Left colon (tissue), 2 donors: ENCODE data around the gene FAM107B. TPM values are rescaled to one million over a fixed set of nuclear protein-coding genes. Genes with fewer than 3 reads are reported as not detected.
"Not testable (repeated sequence)": the region's sequence is repeated elsewhere in the genome, so short reads cannot be mapped to it uniquely, and the experiment has no call there.

Source experiments
- ATAC-seq: fragments of 200-7000 bp; cut with Tn5 transposase; one replicate; pipeline ENCODE4 v1.9.1; 2020; ENCODE audit warnings: mild to moderate bottlenecking, moderate library complexity
- DNase-seq, 2 donors: peaks; one replicate each; pipeline ENCODE4 v3.0.0-alpha.2; 2020
- intact Hi-C, 2 donors: fragments of 100-400 bp; cut with DNase I in 1 of 2; cut with micrococcal nuclease in 1 of 2; formaldehyde crosslinking; loops; one replicate each; pipeline versions ENCODE4 v1.11.2 to v1.14.0; 2022; cut with DNase I, micrococcal nuclease
- total RNA-seq, 2 donors: library from RNA; stranded (reverse); fragmentation: NEBNext Ultra II Directional; extraction: Animal tissue kit (Norgen Biotek cat#: 25700); gene quantifications; one replicate each; pipeline ENCODE4 v1.2.1, GENCODE V29; 2021
- donor health status: DM: no; HTN: no; CAD: no.
- donor health status: DM: yes; HTN: yes; CAD: no.

Gene FAM107B
- total RNA-seq, 2 donors from 2014 or later = 55.1 to 87.8 TPM

DNA sequence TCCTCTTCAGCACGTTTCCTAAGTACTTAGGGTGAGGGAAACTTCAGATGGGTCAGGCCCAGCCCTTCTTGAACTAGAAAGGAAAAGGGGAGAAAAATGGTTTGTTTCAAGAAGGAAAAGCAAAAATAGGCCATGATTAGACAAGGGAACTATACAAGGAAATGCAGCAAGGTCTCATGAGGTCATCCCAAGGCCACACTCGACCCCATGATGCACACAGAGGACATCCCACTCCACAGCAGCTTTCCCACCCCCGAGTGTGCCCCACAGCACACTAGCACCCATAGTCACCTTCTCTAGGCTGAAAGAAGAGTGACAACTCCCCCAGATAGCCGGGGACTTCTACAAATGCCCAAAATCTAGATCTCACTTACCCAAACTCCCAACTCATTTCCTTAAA, 173.4 kb downstream of the FAM107B start:
- DNase-seq = no peak
- intact Hi-C loops = no loop called here
- no peak for ATAC-seq

DNA sequence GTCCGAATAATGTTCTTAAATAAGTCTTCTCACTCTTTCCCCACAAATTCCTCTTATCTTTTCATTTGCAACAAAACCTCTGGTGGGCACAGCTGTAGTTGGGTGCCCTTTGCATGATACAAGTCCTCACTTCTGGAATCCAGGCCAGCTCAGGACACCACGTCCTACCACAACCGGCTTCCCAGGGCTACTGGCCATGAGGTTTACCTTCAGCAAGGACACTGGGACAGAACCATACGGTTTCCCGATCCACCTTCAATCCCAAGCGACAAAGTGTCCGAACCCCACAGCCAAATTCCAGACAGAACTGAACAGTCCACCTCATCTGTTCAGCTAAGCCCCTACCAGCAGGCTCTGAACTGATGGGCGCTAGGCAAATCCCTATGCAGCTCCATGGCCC, 174.6 kb downstream of the FAM107B start:
- DNase-seq (no peak), ATAC-seq (no peak)
- intact Hi-C loops = no loop called here

DNA sequence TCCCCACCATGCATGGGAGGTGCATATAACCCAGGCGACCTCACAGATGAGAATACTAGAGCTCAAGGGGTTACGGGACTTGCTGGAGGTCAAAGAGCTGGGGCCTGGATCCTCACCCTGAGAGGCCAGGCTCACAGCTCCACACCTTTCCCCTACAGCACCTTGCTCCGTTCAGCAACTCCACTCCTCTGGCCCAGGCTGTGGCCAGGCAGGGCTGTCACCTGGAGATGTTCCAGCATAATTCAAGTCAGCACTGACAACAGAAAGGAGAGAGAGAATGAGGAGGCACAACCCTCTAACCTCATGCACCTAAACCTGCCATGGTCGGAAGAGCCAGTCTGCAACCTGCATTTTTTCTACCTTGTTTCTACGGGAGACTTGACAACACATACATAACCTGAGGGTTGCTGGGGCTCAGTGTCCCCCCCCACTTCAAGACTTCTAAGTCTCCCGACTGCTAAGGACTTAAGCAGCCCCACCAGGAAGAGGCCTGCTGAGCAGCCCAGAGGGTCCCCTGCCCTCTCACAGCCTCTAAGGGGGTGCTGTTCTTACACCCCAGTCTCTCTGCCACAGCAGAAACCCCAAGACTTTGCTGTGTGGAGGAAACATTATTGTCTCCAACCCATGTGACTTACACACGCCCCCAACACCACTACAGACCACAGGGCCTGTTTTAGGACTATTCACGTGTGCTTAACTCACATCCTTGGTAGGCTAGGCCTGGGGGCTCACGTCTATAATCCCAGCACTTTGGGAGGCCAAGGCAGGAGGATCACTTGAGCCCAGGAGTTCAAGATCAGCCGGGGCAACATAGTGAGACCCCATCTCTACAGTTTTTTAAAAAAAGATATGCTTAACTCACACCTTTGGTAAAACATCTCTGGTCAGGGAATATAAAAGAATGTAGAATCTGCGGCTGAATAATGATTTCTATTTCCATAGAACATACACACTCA, 175.6 kb downstream of the FAM107B start:
- intact Hi-C loops = no loop called here
- ATAC-seq = no peak
- no peak for DNase-seq

DNA sequence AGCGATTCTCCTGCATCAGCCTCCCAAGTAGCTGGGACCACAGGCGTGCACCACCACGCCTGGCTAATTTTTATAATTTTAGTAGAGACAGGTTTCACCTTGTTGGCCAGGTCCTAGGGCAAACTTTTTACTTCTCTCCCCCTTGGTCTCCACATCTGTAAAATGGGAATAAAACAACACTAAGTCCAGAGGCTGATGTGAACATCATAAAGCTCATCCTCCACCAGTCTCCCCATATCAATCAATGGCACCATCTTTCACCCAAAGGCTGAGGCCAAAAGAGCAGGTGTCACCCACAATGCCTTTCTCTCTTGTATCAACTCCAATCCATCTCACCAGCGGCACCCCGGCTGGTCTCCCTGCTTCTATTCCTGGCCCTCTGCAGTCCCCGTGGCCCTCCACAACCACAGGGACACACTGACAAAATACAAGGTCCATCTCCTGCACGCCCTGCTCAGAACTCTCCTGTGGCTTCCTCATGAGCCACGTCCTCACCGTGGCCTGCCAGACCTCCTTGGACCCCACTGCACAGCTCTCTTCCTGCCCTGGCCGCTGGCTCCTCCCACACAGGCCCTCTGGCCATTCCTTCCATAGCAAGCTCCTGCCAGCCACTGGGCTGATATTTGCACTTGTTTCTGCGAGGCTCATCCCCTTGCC, 179.0 kb downstream of the FAM107B start:
- ATAC-seq (no peak), DNase-seq (no peak)
- intact Hi-C loops = no loop called here

DNA sequence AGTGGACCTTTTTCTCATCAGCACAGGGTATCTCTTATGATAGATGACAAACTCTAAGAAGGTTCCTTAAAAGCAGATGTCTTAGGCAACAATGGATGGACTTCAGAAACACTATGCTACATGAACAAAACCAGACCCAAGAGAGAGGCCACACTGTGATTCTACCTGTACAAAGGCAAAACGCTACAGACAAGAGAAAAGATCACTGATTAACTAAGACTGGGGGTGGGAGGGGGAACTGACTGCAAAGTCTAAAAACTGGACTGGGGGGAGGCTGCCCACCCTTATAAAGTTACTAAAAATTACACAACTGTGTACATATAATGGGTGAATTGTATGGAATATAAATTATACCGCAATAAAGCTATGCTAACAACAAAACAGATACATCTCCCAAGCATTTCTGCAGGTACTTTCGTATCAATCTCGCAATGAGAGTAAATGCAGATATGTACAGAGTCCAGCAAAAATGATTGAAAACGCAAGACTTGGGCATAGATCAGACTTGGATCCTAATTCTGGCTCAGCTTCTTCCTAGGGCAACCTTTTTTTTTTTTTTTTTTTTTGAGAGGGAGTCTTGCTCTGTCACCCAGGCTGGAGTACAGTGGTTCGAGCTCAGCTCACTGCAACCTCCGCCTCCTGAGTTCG, 179.7 kb downstream of the FAM107B start:
- no peak for DNase-seq
- intact Hi-C loops = no loop called here
- ATAC-seq = no peak

DNA sequence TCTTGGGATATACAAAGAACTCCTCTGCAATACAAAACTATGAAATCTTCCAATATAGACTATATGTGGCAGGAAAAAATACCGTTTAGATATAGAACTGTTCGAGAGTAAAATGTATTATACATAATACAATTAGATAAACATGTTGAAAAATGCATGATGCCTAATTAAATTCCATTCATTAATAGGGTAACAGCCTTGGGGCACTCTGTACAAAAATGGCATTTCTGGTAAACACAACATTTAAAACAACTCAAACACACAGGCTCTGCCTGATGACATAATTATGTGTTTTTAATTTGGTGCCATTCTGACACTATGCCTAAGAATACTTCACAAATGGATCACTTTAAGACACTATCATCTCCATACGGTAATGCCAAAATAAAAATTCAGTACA, 180.9 kb downstream of the FAM107B start:
- ATAC-seq = no peak
- no peak for DNase-seq
- intact Hi-C loops = no loop called here

DNA sequence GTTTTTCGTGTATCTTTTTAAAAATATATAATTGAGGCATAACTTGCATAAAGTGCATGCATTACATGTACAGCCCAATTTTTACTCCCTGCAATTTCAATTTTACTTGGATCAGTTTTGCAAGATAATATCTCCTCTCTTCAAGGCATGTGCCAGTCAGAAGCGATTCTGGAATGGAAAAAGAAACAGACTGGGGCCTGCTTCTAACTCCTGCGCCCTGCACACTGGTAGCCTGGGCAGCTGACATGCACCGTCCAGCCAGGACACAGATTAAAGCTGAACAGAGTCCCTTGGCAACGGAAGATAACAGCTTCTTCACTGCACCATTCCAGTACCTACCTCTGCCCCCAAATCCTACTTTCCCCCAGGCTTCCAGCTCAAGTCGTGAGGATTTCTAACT, 182.1 kb downstream of the FAM107B start:
- intact Hi-C loops = no loop called here
- ATAC-seq (no peak), DNase-seq (no peak)

DNA sequence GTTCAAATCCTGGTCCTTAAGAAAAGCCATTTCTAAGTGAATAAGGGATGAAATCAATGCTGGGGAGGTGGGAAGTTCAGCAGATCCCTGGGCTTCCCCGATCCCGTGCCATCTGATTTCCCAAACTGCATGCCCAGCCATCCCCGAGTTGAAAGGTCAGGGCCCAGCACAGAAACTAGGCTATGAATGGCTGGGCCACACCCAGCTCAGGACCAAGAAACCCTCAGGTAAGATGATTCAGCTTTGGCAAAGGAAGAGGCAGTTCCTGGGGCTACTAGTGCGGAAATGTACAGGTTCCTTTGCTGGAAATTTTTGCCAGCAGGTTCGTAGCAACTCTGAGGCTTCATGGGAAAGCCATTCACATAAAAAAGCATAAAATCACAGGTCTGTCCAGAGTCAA, 182.7 kb downstream of the FAM107B start:
- peak; percentile 32 for ATAC-seq
- intact Hi-C loops = no loop called here
- DNase-seq = no peak

DNA sequence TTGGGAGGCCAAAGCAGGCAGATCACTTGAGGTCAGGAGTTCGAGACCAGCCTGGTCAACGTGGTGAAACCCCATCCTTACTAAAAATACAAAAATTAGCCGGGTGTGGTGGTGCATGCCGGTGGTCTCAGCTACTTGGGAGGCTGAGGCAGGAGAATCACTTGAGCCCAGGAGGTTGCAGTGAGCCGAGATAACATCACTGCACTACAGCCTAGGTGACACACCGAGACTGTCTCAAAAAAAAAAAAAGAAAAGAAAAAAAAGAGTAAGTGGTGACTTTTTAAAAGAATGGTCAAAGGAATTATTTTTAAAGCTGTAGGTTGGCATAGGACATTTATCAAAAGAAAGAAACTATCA, 185.8 kb downstream of the FAM107B start:
- ATAC-seq, intact Hi-C loops: not testable (repeated sequence)

DNA sequence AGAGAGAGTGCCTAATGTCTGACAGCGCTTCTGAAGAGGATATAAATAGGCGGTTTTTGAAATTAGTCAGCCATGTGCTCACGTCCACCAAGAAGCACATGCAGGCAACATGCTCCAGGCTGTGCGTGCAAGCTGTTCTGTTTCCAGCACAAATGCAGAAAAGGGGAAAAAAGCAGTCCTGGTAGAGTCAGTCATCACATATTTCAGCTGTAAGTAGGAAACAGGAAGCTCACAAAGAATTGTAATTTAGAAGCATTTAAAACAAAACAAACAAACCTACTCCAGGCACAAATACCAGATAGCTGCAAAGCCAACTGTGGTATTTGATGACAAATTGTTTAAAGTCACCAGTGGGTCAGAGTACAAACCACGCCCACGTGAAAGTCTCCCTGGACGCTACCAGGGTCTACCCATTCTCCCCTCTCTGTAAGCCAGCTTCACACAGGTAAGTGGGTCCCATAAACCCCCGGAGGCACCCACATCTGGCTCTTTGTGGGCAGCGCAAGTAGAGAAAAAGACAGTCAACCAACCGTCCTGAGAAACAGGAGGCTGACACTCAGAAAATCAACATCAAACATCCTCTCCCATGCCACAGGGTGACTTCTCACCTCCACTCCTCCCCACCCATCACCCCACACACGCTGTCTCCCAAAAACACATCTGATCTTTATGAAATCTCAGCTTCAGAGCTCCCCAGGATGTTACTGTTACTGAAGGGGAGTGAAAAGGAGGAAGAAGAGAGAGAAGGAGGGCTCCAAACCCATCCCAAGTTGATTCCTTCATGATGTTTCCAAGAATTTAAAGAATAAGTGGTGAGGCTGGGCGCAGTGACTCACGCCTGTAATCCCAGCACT, 186.4 kb downstream of the FAM107B start:
- intact Hi-C loops = no loop called here
- ATAC-seq (peak; percentile 63), DNase-seq (no peak)

More for the DNA sequence above, 185.8 kb downstream of the FAM107B start:
- DNase-seq = not testable (repeated sequence)

DNA sequence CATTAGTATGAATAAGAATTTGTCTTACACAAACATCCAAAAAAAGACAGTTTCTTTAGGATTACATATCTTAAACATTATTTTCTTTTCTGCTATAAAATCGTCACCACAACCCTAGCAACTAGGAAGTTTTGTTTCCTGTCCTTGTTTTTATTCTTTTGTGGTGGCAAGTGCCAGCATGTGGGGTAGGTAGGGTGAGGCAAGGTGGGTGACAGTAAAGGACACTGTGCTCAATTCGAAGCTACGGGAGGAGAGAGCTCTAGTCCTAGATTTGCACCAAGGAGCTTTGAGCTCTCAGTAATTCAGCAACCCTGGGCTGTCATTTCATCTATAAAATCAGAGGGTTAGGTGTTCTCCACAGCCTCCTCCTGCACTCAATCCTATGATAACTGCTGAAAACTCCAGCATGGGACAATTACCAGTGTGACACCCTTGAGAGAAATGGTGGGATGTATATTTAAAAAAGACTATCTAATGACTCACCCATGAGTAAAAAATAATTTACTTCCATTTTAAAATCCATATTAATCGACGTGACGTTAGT, 187.1 kb downstream of the FAM107B start:
- DNase-seq (no peak), ATAC-seq (no peak)
- intact Hi-C loops = no loop called here

DNA sequence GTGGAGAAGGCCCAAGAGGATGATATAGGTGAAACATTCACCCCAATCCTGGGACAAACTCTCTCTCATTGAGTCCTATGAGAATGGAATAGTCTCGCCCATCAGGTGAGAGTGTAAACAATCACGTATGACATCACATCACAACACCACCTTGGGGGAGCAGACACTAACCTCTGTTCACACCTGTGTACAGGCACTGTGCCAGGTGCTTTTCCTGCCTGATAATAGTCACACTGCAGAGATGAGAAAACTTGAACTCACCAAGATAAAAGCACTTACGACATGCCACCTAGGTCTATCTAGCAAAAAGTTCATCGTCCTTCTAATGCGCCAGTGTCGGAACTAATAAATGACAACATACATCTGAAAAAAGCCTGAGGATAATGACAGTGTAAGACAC, 187.8 kb downstream of the FAM107B start:
- intact Hi-C loops = no loop called here
- peak; percentile 45 to 61 for DNase-seq
- peak; percentile 48 for ATAC-seq

DNA sequence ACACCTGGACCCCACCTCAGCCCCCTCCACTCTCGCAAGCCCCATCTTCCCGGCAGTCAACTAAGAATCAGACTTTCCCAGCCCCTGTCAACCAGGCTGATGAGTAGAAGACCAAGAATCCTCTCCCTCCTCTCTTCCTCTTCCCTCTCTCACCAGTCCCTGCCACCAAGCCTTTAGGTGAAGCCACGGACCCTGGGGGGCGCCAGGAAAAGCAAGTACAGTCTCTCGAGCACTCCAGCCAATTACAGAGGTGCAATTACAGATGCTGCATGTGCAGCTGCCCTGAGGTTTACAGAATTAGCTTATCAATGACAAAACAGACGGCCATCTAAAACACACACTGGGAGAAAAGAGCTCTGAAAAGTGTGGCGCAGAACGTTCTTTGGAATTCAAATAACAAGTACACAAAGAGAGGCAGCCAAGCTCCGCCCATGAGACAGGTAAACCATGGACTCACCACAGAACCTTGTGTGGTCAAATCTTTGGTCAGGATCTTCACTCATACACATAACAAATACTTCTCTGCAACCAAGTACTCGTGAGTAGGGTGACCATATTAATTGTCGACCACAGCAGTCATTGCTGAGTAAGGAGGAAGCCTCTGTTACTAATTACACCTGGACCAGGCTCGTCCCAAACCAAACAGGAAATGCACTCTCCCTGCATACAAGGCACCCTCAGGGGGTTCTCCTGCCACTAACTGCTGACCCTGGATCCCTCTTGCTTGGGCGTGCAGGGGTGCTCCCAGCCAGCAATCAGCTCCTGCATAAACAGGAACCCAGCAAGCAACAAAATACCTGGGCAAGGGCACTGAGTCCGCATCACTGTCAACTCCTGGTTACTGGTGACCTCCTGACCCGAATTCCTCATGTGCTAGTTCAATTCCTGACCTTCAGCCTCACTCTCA, 189.2 kb downstream of the FAM107B start:
- ATAC-seq = no peak

DNA sequence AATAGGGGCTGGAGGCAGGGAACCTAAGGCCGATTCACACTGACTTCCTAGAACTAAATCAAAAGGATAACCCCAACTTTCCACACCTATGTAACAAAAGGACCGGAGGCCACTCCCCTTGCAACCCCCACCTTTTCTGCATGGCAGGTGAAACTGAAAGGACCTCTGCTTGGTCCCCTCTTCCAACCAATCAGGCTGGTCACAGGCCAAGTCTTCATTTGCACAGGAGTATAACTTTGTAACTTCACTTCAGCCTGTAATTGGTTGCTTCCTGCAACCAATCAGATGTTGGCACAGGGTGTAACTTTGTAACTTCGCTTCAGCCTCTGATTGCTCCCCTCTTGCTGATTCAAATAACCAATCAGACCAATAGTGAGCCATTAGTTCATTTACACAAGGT, 190.0 kb downstream of the FAM107B start:
- no peak for ATAC-seq
- no peak for DNase-seq
- intact Hi-C loops = no loop called here

More for the DNA sequence above, 189.2 kb downstream of the FAM107B start:
- intact Hi-C loops = no loop called here
- no peak for DNase-seq

DNA sequence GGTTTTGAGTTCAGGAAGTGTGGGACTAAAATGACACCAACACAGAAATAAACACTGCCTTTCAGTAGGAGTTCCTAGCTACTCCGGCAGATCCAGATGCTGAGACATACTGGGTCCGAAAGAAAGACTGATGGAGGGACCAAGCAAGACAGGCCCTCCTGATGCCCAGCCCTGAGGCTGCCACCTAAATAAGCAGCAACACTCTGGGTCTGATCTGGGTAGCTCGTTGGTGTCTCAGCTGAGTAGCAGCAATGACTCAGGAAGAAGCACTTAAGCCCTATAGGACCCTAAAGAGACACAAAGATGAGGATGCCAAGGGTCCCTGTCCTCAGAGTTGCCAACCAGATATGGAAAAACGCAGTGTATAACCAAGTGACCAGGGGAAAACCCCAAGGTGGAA, 190.7 kb downstream of the FAM107B start:
- ATAC-seq (no peak), DNase-seq (no peak)
- intact Hi-C loops = no loop called here

DNA sequence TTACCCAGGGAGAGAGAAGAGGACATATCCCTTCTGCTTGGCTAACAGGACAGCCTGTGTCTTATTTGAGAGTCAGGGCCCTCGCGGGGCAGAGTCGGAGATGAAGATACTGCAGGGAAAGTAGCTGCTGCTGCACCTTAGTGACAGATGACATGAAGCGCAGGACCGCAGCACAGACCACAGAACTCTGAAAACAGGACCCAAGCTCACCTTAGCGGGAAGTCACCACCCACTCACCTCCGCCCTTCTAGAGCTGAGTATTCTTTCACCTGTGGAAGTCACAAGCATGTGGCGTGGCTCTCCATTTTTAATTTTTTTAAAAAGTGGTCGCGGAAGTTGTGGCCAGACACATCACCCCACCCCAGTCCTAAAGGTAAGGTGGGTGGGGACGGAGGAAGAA, 191.4 kb downstream of the FAM107B start:
- intact Hi-C loops = no loop called here
- peak; percentile 50 to 54 for DNase-seq
- ATAC-seq = peak; percentile 43

DNA sequence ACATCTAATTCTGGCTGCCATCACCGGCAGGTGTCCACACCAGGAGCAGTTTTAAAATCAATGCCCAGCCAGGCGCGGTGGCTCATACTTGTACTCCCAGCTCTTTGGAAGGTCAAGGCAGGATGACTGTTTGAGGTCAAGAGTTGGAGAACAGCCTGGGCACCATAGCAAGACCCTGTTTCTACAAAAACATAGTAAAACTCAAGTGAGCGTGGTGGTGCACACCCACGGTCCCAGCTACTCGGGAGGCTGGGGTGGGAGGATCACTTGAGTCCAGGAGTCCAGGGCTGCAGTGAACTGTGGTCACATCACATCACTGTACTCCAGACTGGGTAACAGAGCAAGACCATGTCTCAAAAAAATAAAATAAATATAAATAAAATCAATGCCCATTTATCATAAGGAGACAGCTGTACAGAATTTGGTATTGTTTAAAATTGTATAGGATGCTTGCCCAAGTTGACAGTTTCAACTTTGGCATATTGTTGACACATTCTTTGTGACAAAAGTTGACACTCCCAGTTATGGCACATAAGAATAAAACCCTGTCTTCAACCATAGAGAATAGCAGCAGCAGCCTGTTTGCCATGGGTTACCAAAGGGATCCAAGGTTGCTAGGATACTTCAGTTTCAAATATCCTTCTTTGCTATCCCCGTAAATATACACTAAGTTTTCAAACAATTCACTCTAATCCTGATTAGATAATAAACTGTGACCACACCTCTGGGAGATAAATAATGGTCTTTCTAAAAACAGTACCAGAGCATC, 193.0 kb downstream of the FAM107B start:
- intact Hi-C loops = no loop called here
- DNase-seq (no peak), ATAC-seq (no peak)
